ENCODE data around the gene OTOG. TPM values are rescaled to one million over a fixed set of nuclear protein-coding genes. Genes with fewer than 3 reads are reported as not detected.

OTOG gene
- total RNA-seq, 1 experiment from 2014 or later = not detected

DNA sequence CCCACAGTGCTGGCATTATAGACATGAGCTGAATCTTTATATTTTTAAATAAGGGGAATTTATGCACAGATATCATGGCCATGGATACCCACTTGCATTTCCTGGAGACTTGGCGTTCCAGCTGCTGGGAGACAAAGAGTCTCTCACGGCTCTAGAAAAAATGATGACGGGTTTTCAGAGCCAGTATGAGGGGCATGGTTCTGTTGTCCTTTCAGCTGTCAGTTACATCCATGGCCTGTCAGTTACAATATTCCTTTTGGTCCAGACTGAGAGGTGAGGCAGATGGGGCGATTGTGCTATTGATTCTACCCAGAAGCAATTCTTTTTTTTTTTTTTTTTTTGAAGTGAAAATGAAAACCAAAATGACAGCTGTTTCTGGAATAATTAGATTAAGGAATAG is 32.6 kb upstream of the OTOG start:
- Mint-ChIP-seq H3K4me1 (ENCODE audit: insufficient read depth, unreplicated experiment) (peaks cover 5% of the 10 kb centered on the region), H3K27ac (ENCODE audit: low read depth, unreplicated experiment) (no peak overlapping the region), H3K36me3 (ENCODE audit: insufficient read depth, unreplicated experiment) (peaks cover 5% of the 10 kb centered on the region), H3K4me3 (ENCODE audit: unreplicated experiment) (no peak overlapping the region), H3K9me3 (ENCODE audit: unreplicated experiment) (no peaks in the 10 kb centered on the region), H3K27me3 (ENCODE audit: insufficient read depth, unreplicated experiment) (peaks cover 35% of the 10 kb centered on the region)
- BruUV-seq (replicated peaks) = no TSS peak
- ChIA-PET CTCF (interaction anchor here (0.6 to 13.2 kb wide), 6 partner anchors 8 to 215 kb away, joined by 3 to 208 read pairs (median 5); no protein-coding TSS in a partner anchor), POLR2A (no interaction called here)
- no peak for DNase-seq (ENCODE audit: unreplicated experiment)
- intact Hi-C loops (cut with micrococcal nuclease) = no loop called here
- TF ChIP-seq, protein P1, sequence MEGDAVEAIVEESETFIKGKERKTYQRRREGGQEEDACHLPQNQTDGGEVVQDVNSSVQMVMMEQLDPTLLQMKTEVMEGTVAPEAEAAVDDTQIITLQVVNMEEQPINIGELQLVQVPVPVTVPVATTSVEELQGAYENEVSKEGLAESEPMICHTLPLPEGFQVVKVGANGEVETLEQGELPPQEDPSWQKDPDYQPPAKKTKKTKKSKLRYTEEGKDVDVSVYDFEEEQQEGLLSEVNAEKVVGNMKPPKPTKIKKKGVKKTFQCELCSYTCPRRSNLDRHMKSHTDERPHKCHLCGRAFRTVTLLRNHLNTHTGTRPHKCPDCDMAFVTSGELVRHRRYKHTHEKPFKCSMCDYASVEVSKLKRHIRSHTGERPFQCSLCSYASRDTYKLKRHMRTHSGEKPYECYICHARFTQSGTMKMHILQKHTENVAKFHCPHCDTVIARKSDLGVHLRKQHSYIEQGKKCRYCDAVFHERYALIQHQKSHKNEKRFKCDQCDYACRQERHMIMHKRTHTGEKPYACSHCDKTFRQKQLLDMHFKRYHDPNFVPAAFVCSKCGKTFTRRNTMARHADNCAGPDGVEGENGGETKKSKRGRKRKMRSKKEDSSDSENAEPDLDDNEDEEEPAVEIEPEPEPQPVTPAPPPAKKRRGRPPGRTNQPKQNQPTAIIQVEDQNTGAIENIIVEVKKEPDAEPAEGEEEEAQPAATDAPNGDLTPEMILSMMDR (IDR thresholded peaks at IDR 0.05; ENCODE audit: unreplicated experiment) = no peak

DNA sequence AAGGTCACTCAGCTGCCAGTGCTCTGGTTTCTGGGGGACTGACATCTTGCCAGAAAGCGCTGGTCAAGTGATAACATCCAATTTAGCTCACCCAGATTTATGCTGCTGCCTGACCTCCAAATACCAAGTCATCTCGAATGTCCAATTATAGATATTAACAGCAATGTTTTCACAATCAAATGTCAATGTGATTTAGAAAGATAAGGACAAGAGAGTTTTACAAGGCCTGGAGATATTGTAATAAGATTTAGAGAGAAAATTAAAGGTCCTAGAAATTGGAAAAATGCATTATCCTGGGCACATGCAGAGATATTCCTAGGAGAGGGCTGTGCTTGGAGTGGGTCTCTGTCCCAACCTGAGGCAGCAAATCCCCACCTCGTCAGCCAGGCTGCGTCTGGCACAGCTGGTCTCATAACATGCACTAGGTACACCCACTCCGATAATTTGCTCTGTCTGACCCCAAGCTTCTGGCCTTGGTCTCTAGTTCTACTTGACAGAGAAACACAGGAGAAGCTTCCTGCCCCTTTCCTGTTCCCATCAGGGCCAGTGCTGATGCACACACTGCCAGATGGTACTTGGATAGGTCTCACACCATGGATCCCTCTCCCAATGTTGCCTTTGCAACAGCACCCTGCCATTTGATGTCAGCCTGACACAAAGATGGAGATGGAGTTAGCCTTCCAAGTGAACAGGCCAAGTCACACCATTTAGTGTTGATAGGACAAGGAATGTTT is 31.4 kb upstream of the OTOG start:
- Mint-ChIP-seq H3K27ac (ENCODE audit: low read depth, unreplicated experiment) (no peak overlapping the region), H3K4me3 (ENCODE audit: unreplicated experiment) (no peak overlapping the region), H3K4me1 (ENCODE audit: insufficient read depth, unreplicated experiment) (no peaks in the 10 kb centered on the region), H3K27me3 (ENCODE audit: insufficient read depth, unreplicated experiment) (peaks cover 45% of the 10 kb centered on the region), H3K36me3 (ENCODE audit: insufficient read depth, unreplicated experiment) (peaks cover 5% of the 10 kb centered on the region), H3K9me3 (ENCODE audit: unreplicated experiment) (no peaks in the 10 kb centered on the region)
- TF ChIP-seq, protein P1 (IDR thresholded peaks at IDR 0.05; ENCODE audit: unreplicated experiment) = no peak
- intact Hi-C loops (cut with micrococcal nuclease) = no loop called here
- no peak for DNase-seq (ENCODE audit: unreplicated experiment)
- BruUV-seq (replicated peaks) = no TSS peak
- POLR2A ChIA-PET = interaction anchor here (0.6 kb wide), 1 partner anchor 461 kb away, joined by 3 read pairs; no protein-coding TSS in a partner anchor
- CTCF ChIA-PET = interaction anchor here (0.6 to 12.6 kb wide), 8 partner anchors 9 to 285 kb away, joined by 3 to 98 read pairs (median 4); no protein-coding TSS in a partner anchor

DNA sequence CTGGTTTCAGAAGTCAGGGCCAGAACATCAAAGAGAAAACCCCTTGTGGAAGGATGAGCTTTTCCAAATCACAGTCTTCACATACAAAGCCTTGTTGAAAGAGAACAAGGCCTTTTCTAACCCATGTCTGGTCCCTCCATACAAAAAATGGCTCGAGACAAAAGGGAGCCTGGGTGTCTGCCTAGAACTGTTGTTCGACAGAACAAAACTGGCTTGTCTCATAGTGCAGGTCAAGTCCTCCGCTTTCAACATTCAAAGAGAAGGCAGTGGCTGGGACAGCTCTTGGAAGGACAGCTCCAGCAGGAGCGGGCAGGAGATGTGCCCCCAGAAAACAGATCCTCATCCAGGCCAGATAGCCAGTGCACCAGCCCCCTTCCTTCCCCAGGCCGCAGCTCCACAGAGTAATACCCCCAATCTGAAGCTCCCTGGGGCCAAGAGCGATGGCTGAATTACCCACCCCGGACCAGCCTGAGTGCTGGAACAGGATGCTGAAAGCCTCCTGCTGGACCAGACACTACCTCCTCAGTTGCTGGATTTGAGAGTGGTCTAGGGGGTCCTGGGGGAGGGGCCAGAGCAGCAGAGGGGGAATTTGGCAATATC is 30.4 kb upstream of the OTOG start:
- CTCF ChIA-PET = interaction anchor here (0.6 to 12.6 kb wide), 6 partner anchors 10 to 287 kb away, joined by 3 to 98 read pairs (median 5); no protein-coding TSS in a partner anchor
- peaks cover 5% of the 10 kb centered on the region for H3K36me3 Mint-ChIP-seq (ENCODE audit: insufficient read depth, unreplicated experiment)
- intact Hi-C loops (cut with micrococcal nuclease) = no loop called here
- no TSS peak for BruUV-seq (replicated peaks)
- no peak overlapping the region for H3K4me3 Mint-ChIP-seq (ENCODE audit: unreplicated experiment)
- no peak overlapping the region for H3K27ac Mint-ChIP-seq (ENCODE audit: low read depth, unreplicated experiment)
- TF ChIP-seq, protein P1 (IDR thresholded peaks at IDR 0.05; ENCODE audit: unreplicated experiment) = no peak
- no peaks in the 10 kb centered on the region for H3K4me1 Mint-ChIP-seq (ENCODE audit: insufficient read depth, unreplicated experiment)
- no peak for DNase-seq (ENCODE audit: unreplicated experiment)
- H3K9me3 Mint-ChIP-seq (ENCODE audit: unreplicated experiment) = no peaks in the 10 kb centered on the region
- POLR2A ChIA-PET = no interaction called here
- peaks cover 43% of the 10 kb centered on the region for H3K27me3 Mint-ChIP-seq (ENCODE audit: insufficient read depth, unreplicated experiment)

DNA sequence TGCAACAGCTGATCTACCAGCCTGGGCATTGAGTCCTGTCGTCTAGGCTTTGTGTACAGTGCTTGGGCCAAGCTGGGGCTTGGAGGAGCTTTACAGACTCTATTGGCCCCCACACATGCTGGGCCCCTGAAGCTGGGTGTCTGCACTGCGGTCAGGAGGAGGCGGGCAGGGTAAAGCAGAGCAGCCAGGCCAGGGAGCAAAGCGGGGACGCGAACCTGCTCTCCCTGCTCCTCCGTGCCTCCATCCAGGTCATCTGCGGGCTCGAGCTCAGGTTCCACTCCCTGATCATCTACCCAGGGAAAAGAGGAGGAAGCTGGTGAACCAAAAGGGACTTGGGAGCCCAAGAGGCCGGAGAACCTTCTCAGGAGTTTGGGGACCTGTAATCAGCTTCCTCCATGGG is 29.9 kb upstream of the OTOG start:
- Mint-ChIP-seq H3K9me3 (ENCODE audit: unreplicated experiment) (no peaks in the 10 kb centered on the region), H3K4me1 (ENCODE audit: insufficient read depth, unreplicated experiment) (no peaks in the 10 kb centered on the region), H3K36me3 (ENCODE audit: insufficient read depth, unreplicated experiment) (peaks cover 5% of the 10 kb centered on the region), H3K27ac (ENCODE audit: low read depth, unreplicated experiment) (no peak overlapping the region), H3K27me3 (ENCODE audit: insufficient read depth, unreplicated experiment) (peaks cover 38% of the 10 kb centered on the region), H3K4me3 (ENCODE audit: unreplicated experiment) (no peak overlapping the region)
- TF ChIP-seq, protein P1 (IDR thresholded peaks at IDR 0.05; ENCODE audit: unreplicated experiment) = no peak
- ChIA-PET POLR2A (interaction anchor here (0.8 kb wide), 1 partner anchor 240 kb away, joined by 4 read pairs; no protein-coding TSS in a partner anchor), CTCF (interaction anchor here (0.6 to 12.6 kb wide), 5 partner anchors 11 to 287 kb away, joined by 4 to 98 read pairs (median 5); no protein-coding TSS in a partner anchor)
- intact Hi-C loops (cut with micrococcal nuclease) = no loop called here
- no peak for DNase-seq (ENCODE audit: unreplicated experiment)
- BruUV-seq (replicated peaks) = no TSS peak

All from MCF 10A (cell line).